Neural cell (in vitro differentiated cells): ENCODE data around the gene ARL6IP4. TPM values are rescaled to one million over a fixed set of nuclear protein-coding genes. Genes with fewer than 3 reads are reported as not detected.
"Not testable (repeated sequence)": the region's sequence is repeated elsewhere in the genome, so short reads cannot be mapped to it uniquely, and the experiment has no call there.

Experiments
- H2AFZ ChIP-seq: fragments of 200-600, 300-800 bp; sonication (generic), shearing (Covaris generic); 2 replicates; pipeline ENCODE4 v1.6.0; 2014; ENCODE audit warnings: low read depth, mild to moderate bottlenecking, antibody characterized with exemption, low read length, moderate library complexity
- H3F3A ChIP-seq: fragments of 200-600 bp; shearing (Covaris generic); 2 replicates; pipeline ENCODE4 v1.6.1; 2016; ENCODE audit warnings: mild to moderate bottlenecking, moderate library complexity, mixed read lengths, antibody characterized with exemption, low read length; ENCODE audit not compliant: insufficient read depth, poor library complexity, severe bottlenecking
- H3K27ac ChIP-seq: fragments of 200-600, 300-800 bp; sonication (generic), shearing (Covaris generic); 2 replicates; pipeline ENCODE4 v1.5.1; 2014; ENCODE audit warnings: mild to moderate bottlenecking, low read length, moderate library complexity
- H3K27me3 ChIP-seq: fragments of 300-800, 200-600 bp; sonication (generic), shearing (Covaris generic); 2 replicates; pipeline ENCODE4 v1.6.0; 2014; ENCODE audit warnings: mild to moderate bottlenecking, low read depth, low read length, moderate library complexity; ENCODE audit not compliant: insufficient read depth
- H3K36me3 ChIP-seq: fragments of 300-800, 200-600 bp; sonication (generic), shearing (Covaris generic); 2 replicates; pipeline ENCODE4 v1.5.1; 2014; ENCODE audit warnings: mild to moderate bottlenecking, antibody characterized with exemption, low read length, moderate library complexity; ENCODE audit not compliant: insufficient read depth
- H3K4me2 ChIP-seq: fragments of 300-800, 200-600 bp; sonication (generic), shearing (Covaris generic); 2 replicates; pipeline ENCODE4 v1.6.0; 2014; ENCODE audit warnings: mild to moderate bottlenecking, low read length
- H3K4me3 ChIP-seq: fragments of 300-800, 200-600 bp; sonication (generic), shearing (Covaris generic); 2 replicates; pipeline ENCODE4 v1.5.1; 2014; ENCODE audit warnings: mild to moderate bottlenecking, low read length, moderate library complexity
- H3K79me2 ChIP-seq: fragments of 200-600 bp; shearing (Covaris generic); replicated peaks from 2 replicates; pipeline ENCODE4 v1.6.0; 2014; ENCODE audit warnings: mild to moderate bottlenecking, low read length, moderate library complexity; ENCODE audit not compliant: insufficient read depth
- H3K9ac ChIP-seq: fragments of 300-800, 200-600 bp; sonication (generic), shearing (Covaris generic); 2 replicates; pipeline ENCODE4 v1.6.1; 2016; ENCODE audit warnings: mild to moderate bottlenecking, low read length, mixed read lengths
- H3K9me2 ChIP-seq: fragments of 200-600 bp; shearing (Covaris generic); 2 replicates; pipeline ENCODE4 v1.6.1; 2016; ENCODE audit warnings: mild to moderate bottlenecking, low read length, mixed read lengths; ENCODE audit not compliant: insufficient read depth
- H3K9me3 ChIP-seq: fragments of 200-600, 300-800 bp; sonication (generic), shearing (Covaris generic); 2 replicates; pipeline ENCODE4 v1.6.1; 2016; ENCODE audit warnings: mild to moderate bottlenecking, mixed run types, low read length, moderate library complexity, mixed read lengths
- H4K20me1 ChIP-seq: fragments of 200-600 bp; shearing (Covaris generic); 2 replicates; pipeline ENCODE4 v1.6.1; 2016; ENCODE audit warnings: mild to moderate bottlenecking, mixed run types; ENCODE audit not compliant: insufficient read depth
- CTCF ChIP-seq: fragments of 450-650 bp; IDR thresholded peaks from 2 replicates; pipeline ENCODE4 v1.5.1; 2014; ENCODE audit warnings: antibody characterized with exemption, mild to moderate bottlenecking, moderate library complexity; ENCODE audit not compliant: poor library complexity, severe bottlenecking
- EP300 ChIP-seq: fragments of 450-650 bp; conservative IDR thresholded peaks from 2 replicates; pipeline ENCODE4 v1.6.1; 2014; ENCODE audit warnings: antibody characterized with exemption, mild to moderate bottlenecking, moderate library complexity; ENCODE audit not compliant: poor library complexity, severe bottlenecking
- EZH2 ChIP-seq: fragments of 200-600, 300-800 bp; shearing (Covaris generic), sonication (generic); IDR thresholded peaks from 2 replicates; pipeline ENCODE4 v1.6.1; 2014; ENCODE audit warnings: antibody characterized with exemption, low read length, borderline replicate concordance, mild to moderate bottlenecking; ENCODE audit not compliant: insufficient read depth, poor library complexity, severe bottlenecking
- MXI1 ChIP-seq: fragments of 450-650 bp; conservative IDR thresholded peaks from 2 replicates; pipeline ENCODE4 v1.6.1; 2014; ENCODE audit warnings: antibody characterized with exemption, mild to moderate bottlenecking; ENCODE audit not compliant: poor library complexity, severe bottlenecking
- POLR2AphosphoS5 ChIP-seq: IDR thresholded peaks from 2 replicates; pipeline ENCODE4 v1.6.1; 2012
- RAD21 ChIP-seq: fragments of 450-650 bp; conservative IDR thresholded peaks from 2 replicates; pipeline ENCODE4 v1.6.1; 2014; ENCODE audit warnings: antibody characterized with exemption, mild to moderate bottlenecking, moderate library complexity
- SMC3 ChIP-seq: fragments of 450-650 bp; conservative IDR thresholded peaks from 2 replicates; pipeline ENCODE4 v1.6.1; 2014; ENCODE audit warnings: antibody characterized with exemption, mild to moderate bottlenecking, moderate library complexity; ENCODE audit not compliant: poor library complexity
- TAF1 ChIP-seq: IDR thresholded peaks from 2 replicates; pipeline ENCODE4 v1.6.1; 2012; ENCODE audit warnings: low read depth
- polyA plus RNA-seq: library from polyadenylated mRNA; depleted of rRNA; stranded (reverse); fragments of >200 nt; gene quantifications from 2 replicates; pipeline ENCODE4 v1.2.3, GENCODE V29; 2014
- TF ChIP-seq, protein P1 (sequence below): IDR thresholded peaks from 2 replicates; pipeline ENCODE4 v1.6.1; 2012; ENCODE audit warnings: borderline replicate concordance

Gene ARL6IP4
- polyA plus RNA-seq, 1 donor from 2014 or later = 190 TPM

DNA sequence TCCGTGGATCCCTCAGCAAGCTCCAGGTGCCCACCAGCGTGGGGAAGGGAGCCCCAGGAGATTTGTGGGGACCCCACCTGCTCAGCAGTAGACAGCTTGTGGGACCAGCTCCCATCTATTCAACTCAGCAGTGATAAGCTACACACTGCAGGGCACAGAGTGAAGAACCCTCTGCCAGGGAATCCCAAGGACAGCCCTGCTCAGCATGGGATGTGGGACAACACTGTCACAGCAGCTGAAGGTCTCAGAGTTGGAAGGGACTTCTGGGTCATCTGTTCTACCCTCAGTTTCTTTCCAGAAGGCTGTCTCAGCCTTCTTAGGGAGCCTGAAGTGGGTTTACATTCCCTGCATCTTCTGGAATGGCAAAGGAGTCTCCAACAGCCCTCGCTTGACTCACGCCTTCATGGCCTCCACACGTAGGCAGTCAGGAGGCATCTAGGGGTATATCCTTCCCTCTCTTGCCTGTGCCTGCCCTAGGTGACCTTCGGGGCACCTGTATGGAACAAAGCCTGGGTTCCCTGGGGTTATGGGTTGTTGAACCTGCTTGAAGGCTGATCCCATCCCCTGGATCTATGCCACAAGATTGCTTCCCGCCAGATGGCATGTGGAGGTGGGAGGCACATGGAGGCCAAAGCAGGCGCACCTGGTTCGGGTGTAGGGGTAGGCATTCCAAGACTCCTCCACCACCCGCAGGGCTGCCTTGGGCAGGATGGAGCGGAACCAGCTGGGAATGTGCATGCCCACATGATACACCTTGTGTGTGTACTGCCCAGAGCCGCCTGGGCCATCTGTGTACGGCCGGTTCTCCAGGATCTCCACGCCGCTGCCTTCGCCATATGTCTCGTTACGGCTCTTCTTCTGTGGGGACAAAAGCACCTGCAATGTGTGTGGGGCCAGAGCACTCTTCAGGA is 33.0 kb downstream of the ARL6IP4 start:
- H3K27ac ChIP-seq = no peak overlapping the region
- TF ChIP-seq, protein P1, sequence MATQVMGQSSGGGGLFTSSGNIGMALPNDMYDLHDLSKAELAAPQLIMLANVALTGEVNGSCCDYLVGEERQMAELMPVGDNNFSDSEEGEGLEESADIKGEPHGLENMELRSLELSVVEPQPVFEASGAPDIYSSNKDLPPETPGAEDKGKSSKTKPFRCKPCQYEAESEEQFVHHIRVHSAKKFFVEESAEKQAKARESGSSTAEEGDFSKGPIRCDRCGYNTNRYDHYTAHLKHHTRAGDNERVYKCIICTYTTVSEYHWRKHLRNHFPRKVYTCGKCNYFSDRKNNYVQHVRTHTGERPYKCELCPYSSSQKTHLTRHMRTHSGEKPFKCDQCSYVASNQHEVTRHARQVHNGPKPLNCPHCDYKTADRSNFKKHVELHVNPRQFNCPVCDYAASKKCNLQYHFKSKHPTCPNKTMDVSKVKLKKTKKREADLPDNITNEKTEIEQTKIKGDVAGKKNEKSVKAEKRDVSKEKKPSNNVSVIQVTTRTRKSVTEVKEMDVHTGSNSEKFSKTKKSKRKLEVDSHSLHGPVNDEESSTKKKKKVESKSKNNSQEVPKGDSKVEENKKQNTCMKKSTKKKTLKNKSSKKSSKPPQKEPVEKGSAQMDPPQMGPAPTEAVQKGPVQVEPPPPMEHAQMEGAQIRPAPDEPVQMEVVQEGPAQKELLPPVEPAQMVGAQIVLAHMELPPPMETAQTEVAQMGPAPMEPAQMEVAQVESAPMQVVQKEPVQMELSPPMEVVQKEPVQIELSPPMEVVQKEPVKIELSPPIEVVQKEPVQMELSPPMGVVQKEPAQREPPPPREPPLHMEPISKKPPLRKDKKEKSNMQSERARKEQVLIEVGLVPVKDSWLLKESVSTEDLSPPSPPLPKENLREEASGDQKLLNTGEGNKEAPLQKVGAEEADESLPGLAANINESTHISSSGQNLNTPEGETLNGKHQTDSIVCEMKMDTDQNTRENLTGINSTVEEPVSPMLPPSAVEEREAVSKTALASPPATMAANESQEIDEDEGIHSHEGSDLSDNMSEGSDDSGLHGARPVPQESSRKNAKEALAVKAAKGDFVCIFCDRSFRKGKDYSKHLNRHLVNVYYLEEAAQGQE = no peak
- TF ChIP-seq EP300 (no peak), RAD21 (no peak), TAF1 (no peak), EZH2 (no peak), POLR2AphosphoS5 (no peak), CTCF (no peak), MXI1 (no peak), SMC3 (no peak)

GRCh38 chr12:123014473-123014872 is 34.0 kb downstream of the ARL6IP4 start:
- H3K9me3 ChIP-seq, H3K9me2 ChIP-seq, H3F3A ChIP-seq, H4K20me1 ChIP-seq, H3K4me2 ChIP-seq, H3K27ac ChIP-seq, H3K4me3 ChIP-seq, H3K79me2 ChIP-seq, H3K9ac ChIP-seq, H3K27me3 ChIP-seq, H3K36me3 ChIP-seq, H2AFZ ChIP-seq: not testable (repeated sequence)

More for the DNA sequence above, 33.0 kb downstream of the ARL6IP4 start:
- Histone ChIP-seq H4K20me1 (no peaks in the 10 kb centered on the region), H3K9ac (no peak overlapping the region), H3K79me2 (no peaks in the 10 kb centered on the region), H3K9me3 (no peaks in the 10 kb centered on the region), H3F3A (no peaks in the 10 kb centered on the region), H3K4me2 (no peak overlapping the region), H3K36me3 (no peaks in the 10 kb centered on the region), H3K4me3 (no peak overlapping the region), H3K27me3 (no peaks in the 10 kb centered on the region), H3K9me2 (no peaks in the 10 kb centered on the region), H2AFZ (no peak overlapping the region)
